Progenitor cell of endocrine pancreas (in vitro differentiated cells): ENCODE measurements around the gene IQGAP1. TPM values are rescaled to one million over a fixed set of nuclear protein-coding genes. Genes with fewer than 3 reads are reported as not detected.
A peak's percentile ranks its signal among the peaks of the same experiment; 100 is the strongest.

Experiments used
- DNase-seq: peaks from one replicate; pipeline ENCODE4 v3.0.0; 2021; ENCODE audit warnings: low spot score; ENCODE audit not compliant: unreplicated experiment
- H3K27ac Mint-ChIP-seq: 2 replicates; pipeline ENCODE4 v1.8.0; 2021; ENCODE audit warnings: mild to moderate bottlenecking, moderate library complexity, mixed read lengths
- H3K27me3 Mint-ChIP-seq: 2 replicates; pipeline ENCODE4 v1.8.0; 2021; ENCODE audit warnings: mixed read lengths
- H3K36me3 Mint-ChIP-seq: 2 replicates; pipeline ENCODE4 v1.8.0; 2022; ENCODE audit warnings: mixed read lengths; ENCODE audit not compliant: insufficient read depth
- H3K4me1 Mint-ChIP-seq: 2 replicates; pipeline ENCODE4 v1.8.0; 2021; ENCODE audit warnings: low read depth, mixed read lengths
- H3K4me3 Mint-ChIP-seq: 2 replicates; pipeline ENCODE4 v1.8.0; 2021; ENCODE audit warnings: low read depth, mild to moderate bottlenecking, moderate library complexity, mixed read lengths
- H3K9me3 Mint-ChIP-seq: 2 replicates; pipeline ENCODE4 v1.8.0; 2021; ENCODE audit warnings: low read depth, mixed read lengths
- total RNA-seq: library from RNA; stranded (reverse); gene quantifications from 2 replicates; pipeline ENCODE4 v1.2.1, GENCODE V29; 2021
- TF ChIP-seq, protein P1 (sequence below): fragments of 200-600 bp; sonication (generic); IDR thresholded peaks from one replicate; pipeline ENCODE4 v1.5.0; 2021; ENCODE audit warnings: antibody characterized with exemption, mild to moderate bottlenecking; ENCODE audit not compliant: unreplicated experiment

Gene IQGAP1
- total RNA-seq, 1 donor from 2014 or later, result 141 TPM

DNA sequence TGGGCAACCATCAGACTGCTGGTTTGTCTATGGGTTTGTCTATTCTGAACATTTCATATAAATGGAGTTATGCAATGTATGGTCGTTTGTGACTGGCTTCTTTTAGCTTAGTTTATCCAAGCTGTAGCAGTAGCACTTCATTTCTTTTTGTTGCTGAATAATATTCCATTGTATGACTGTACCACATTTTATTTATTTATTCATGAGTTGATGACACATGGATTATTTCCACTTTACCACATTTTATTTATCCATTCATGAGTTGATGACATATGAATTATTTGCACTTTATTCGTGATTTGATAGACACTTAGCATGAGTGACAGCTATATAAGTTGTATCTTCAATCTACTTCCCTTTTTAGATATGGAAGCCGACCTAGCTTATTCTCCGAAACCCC is 70.0 kb downstream of the IQGAP1 start:
- no peak for DNase-seq
- Mint-ChIP-seq H3K4me3 (no peak overlapping the region), H3K4me1 (peaks cover 8% of the 10 kb centered on the region), H3K27ac (peak overlapping the region; percentile 21), H3K36me3 (peaks cover 51% of the 10 kb centered on the region), H3K27me3 (no peaks in the 10 kb centered on the region), H3K9me3 (no peaks in the 10 kb centered on the region)
- TF ChIP-seq, protein P1, sequence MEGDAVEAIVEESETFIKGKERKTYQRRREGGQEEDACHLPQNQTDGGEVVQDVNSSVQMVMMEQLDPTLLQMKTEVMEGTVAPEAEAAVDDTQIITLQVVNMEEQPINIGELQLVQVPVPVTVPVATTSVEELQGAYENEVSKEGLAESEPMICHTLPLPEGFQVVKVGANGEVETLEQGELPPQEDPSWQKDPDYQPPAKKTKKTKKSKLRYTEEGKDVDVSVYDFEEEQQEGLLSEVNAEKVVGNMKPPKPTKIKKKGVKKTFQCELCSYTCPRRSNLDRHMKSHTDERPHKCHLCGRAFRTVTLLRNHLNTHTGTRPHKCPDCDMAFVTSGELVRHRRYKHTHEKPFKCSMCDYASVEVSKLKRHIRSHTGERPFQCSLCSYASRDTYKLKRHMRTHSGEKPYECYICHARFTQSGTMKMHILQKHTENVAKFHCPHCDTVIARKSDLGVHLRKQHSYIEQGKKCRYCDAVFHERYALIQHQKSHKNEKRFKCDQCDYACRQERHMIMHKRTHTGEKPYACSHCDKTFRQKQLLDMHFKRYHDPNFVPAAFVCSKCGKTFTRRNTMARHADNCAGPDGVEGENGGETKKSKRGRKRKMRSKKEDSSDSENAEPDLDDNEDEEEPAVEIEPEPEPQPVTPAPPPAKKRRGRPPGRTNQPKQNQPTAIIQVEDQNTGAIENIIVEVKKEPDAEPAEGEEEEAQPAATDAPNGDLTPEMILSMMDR, result no peak

DNA sequence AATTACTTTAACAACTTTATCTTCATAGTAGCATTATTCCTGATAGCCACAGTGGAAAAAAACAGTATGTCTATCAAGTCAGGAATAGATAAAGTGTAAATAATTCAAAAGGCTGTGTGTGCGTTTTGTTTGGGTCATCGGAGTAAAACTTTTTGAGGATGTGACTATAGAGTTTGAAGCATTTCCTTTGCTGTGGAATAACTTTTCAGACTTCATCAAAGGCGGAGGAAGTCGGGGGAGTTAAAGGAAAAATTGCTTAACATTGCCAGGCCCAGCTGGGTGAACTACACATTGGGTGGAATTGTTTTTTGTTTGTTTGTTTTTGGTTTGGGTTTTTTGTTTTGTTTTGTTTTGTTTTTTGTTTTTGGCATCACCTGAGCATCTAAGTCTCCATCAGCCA is 71.3 kb downstream of the IQGAP1 start:
- no peak for DNase-seq
- Mint-ChIP-seq H3K4me3 (no peak overlapping the region), H3K36me3 (peaks cover 41% of the 10 kb centered on the region), H3K27ac (no peak overlapping the region), H3K27me3 (no peaks in the 10 kb centered on the region), H3K4me1 (peaks cover 8% of the 10 kb centered on the region), H3K9me3 (no peaks in the 10 kb centered on the region)
- TF ChIP-seq, protein P1, result no peak

DNA sequence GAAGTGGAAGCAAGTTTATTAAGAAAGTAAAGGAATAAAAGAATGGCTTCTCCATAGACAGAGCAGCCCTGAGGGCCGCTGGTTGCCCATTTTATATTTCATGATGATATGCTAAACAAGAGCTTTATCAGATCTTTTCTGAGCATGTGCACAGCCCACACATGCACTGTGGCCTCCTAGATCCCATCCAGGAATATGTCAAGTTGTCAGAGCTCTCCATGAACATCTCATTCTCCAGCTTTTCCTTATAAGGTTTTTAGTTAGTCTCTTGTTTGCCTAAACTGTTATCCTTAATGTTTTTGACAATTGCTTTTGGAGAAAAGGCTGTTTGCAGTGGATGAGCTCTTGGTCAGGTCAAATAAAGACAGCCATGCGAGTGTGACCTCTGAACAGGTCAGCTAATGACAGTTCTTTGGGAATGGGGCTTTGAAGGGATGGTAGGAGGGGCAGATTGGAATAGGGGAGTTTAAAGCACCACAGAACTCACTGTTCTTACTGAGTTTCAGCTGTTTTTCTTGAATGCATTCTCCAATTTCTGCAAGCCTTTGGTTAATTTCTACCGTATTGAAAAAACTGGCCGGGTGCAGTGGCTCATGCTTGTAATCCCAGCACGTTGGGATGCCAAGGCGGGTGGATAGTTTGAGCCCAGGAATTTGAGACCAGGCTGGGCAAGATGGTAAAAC is 72.2 kb downstream of the IQGAP1 start:
- Mint-ChIP-seq H3K9me3 (no peaks in the 10 kb centered on the region), H3K27ac (no peak overlapping the region)

DNA sequence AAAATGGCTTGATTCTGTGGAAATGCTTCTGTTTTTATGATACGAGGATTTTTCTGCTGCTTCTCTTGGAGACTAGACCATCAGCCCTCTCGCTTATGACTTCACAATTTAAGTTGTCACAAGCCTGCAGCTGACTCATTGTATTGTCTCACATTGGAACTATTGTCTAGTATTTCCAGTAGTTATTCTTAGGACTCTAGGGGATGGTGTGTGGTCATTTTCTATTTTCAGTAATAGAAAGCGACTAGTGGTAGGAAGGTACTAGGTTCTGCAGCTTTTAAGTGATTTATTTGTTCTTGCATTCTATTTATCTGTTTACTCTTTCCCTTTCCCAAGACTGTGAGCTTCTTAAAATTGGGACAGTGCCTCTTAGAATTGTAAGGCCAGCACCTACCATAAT is 75.3 kb downstream of the IQGAP1 start:
- peaks cover 32% of the 10 kb centered on the region for H3K36me3 Mint-ChIP-seq
- TF ChIP-seq, protein P1, result no peak
- DNase-seq, result no peak
- H3K27me3 Mint-ChIP-seq, result no peaks in the 10 kb centered on the region
- no peak overlapping the region for H3K27ac Mint-ChIP-seq
- H3K9me3 Mint-ChIP-seq, result no peaks in the 10 kb centered on the region
- peaks cover 12% of the 10 kb centered on the region for H3K4me1 Mint-ChIP-seq
- no peak overlapping the region for H3K4me3 Mint-ChIP-seq

More for the DNA sequence above, 72.2 kb downstream of the IQGAP1 start:
- no peak for DNase-seq
- TF ChIP-seq, protein P1, result no peak
- peaks cover 37% of the 10 kb centered on the region for H3K36me3 Mint-ChIP-seq
- H3K4me3 Mint-ChIP-seq, result no peak overlapping the region
- no peaks in the 10 kb centered on the region for H3K27me3 Mint-ChIP-seq
- peaks cover 11% of the 10 kb centered on the region for H3K4me1 Mint-ChIP-seq

DNA sequence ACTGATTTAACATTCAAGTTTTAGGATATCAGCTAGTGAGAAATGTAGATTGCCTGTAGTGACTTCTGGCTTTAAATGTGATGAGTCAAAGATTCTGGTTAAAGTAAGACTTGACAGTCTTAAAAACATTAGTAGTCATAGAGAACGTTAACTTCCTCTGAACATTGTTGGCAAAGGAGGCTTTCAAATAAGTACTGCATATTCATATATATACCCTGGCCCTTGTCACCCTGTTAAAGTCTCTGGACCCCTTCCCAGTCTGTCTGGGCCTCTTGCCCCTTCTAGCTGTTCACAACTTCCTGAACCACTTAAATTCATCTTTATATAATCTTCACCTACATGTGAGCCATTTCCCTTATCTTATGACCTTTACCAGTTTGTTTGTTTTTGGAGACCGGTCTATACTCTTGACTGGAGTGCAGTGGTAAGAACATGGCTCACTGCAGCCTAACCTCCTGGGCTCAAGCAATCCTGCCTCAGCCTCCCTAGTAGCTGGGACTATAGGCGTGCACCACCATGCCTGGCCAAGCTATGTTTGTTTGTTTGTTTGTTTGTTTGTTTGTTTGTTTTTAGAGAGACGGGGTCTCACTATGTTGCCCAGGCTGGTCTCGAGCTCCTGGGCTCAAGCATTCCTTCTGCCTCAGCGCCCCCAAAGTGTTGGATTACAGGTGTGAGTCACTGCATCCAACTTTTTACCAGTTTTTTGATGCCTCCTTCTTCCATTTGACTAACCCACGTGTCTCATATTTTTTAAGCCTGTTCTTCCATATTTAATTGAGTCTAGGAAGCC is 77.3 kb downstream of the IQGAP1 start:
- H3K9me3 Mint-ChIP-seq, result no peaks in the 10 kb centered on the region
- peak overlapping the region; percentile 70 for H3K27ac Mint-ChIP-seq
- H3K36me3 Mint-ChIP-seq, result peaks cover 21% of the 10 kb centered on the region
- H3K4me1 Mint-ChIP-seq, result peaks cover 5% of the 10 kb centered on the region
- TF ChIP-seq, protein P1, result no peak
- no peaks in the 10 kb centered on the region for H3K27me3 Mint-ChIP-seq
- no peak for DNase-seq
- no peak overlapping the region for H3K4me3 Mint-ChIP-seq
